ENCODE results near the gene TTC9C. TPM values are rescaled to one million over a fixed set of nuclear protein-coding genes. Genes with fewer than 3 reads are reported as not detected.

Gene TTC9C
- total and polyA plus RNA-seq, 2 of the 8 experiments (the other 6 are each of a cell fraction or from before 2014, with no cell fraction given): 25.4 to 34.1 TPM

GRCh38 chr11:62757846-62758788 is 29.8 kb downstream of the TTC9C start (continued):
- TF ChIP-seq POLR2A (IDR thresholded peaks at IDR 0.05; ENCODE audit: control extremely low read depth in 1 of 2, low read depth in 2 of 2, low read length in 2 of 2): peak in 1 of 2 experiments; percentile 47; a peak in 2 of 3 replicates
- TF ChIP-seq ZNF274 (IDR thresholded peaks at IDR 0.05; ENCODE audit: borderline replicate concordance, extremely low read depth, low read length): no peak
- no peak for TF ChIP-seq BACH1 (IDR thresholded peaks at IDR 0.05; ENCODE audit: low read length)
- TF ChIP-seq TAF1 (IDR thresholded peaks at IDR 0.05; ENCODE audit: low read depth, low read length): no peak
- TF ChIP-seq CREB1 (IDR thresholded peaks at IDR 0.05): no peak
- TF ChIP-seq CTCF (IDR thresholded peaks at IDR 0.05; ENCODE audit: control extremely low read depth in 1 of 3, insufficient read depth in 1 of 3, low read depth in 1 of 3, low read length in 3 of 3): no peak
- TF ChIP-seq BCL11A (IDR thresholded peaks at IDR 0.05; ENCODE audit: low read depth in 2 of 2, low read length in 2 of 2): no peak
- peak; percentile 1; the same call in 1 of the 2 replicates for TF ChIP-seq JUND (IDR thresholded peaks at IDR 0.05; ENCODE audit: low read length)
- TF ChIP-seq TEAD4 (IDR thresholded peaks at IDR 0.05; ENCODE audit: low read depth, low read length): no peak
- peak; percentile 60 for TF ChIP-seq TBP (IDR thresholded peaks at IDR 0.05; ENCODE audit: low read depth, low read length)

Data from H1 (cell line).